NCI-H524 treated with DMSO at 0.1 percent for 48 hours (cell line): ENCODE results near the gene CCIN.

Source experiments
- DNase-seq: peaks from one replicate; lab custom pipeline; 2025; lab: John Stamatoyannopoulos, UW

Gene CCIN

DNA sequence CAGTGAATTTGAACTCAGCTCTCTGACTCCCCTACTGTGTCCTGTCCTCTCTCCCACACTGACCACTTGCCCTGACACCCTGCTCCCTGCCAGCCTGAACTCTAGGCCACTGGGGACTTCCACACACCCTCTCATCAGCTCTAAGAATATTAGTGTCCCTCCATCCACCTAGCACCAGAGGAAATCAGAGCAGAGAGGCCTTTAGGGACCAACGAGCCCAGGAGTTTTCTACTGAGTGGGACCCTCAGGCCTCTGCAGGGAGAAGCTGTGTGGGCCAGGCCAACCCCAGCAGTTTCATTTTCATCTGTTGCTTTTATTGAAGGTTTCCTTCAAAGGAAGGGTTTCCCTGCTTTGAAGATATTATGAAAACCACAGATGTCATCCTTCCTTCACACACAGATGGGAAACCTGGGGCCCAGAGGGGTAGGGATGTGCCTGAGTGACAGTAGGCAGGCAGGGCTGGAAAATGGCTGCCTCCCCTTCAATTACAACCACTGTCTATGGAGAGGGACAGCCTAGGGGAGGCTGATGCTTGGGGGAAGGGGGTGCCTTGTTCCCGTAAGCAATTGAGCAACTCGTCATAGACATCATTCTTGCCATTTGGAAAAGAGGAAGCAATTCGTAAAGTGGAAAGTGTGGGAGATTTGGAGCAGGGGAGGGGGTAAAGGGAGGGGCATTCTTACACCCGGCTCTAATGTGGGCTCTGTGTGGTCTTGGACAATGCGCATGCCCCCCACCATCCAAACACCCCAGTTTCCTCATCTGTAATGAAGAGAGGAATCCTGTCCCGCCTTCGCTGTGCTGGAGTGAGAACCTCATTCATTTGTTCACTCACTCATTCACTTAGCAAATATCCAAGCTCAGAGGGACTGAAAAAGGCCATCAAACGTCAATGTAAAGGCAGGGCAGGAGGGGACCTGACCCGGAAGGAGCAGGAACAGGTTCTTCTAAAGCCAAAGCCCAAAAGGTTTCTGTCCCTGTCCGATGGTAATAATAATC, 28.8 kb upstream of the CCIN start:
- no peak for DNase-seq

DNA sequence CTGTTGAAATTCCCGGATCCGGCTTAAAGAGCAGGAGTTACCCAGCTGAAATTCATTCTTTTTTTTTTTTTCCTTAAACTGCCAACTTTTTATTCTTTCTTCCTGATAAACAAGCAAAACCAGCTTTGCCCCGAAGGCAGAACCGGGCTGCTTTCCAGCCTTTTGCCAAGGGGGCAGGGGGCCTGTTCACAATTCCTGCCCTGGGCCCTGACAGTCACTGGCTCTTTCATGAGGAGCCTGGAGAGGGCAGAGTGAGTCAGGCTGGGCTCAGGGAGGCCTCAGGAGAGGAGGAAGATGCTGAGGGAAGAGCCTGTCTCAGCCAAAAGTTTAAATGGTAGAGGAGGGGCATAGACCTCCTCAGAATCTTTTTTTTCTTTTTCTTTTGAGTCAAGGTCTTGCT, 27.9 kb upstream of the CCIN start:
- DNase-seq: no peak

DNA sequence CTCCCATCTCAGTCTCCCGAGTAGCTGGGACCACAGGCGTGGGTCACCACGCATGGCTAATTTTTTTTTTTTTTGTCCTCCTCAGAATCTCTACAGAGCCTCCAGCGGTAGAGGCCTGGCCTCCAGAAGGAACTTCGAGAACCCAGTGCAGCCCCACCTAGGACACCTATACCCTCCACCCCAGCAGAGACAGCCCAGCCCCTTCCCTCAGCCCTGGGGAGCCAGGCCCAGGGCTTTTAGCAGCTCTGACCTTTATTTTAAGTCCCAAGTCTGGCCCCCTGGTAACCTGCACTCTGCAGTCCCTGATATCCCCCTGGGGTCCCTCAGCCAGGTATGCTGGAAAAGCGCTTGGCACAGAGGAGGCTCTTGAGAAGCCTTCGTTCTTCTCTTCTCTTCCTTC, 27.4 kb upstream of the CCIN start:
- no peak for DNase-seq

DNA sequence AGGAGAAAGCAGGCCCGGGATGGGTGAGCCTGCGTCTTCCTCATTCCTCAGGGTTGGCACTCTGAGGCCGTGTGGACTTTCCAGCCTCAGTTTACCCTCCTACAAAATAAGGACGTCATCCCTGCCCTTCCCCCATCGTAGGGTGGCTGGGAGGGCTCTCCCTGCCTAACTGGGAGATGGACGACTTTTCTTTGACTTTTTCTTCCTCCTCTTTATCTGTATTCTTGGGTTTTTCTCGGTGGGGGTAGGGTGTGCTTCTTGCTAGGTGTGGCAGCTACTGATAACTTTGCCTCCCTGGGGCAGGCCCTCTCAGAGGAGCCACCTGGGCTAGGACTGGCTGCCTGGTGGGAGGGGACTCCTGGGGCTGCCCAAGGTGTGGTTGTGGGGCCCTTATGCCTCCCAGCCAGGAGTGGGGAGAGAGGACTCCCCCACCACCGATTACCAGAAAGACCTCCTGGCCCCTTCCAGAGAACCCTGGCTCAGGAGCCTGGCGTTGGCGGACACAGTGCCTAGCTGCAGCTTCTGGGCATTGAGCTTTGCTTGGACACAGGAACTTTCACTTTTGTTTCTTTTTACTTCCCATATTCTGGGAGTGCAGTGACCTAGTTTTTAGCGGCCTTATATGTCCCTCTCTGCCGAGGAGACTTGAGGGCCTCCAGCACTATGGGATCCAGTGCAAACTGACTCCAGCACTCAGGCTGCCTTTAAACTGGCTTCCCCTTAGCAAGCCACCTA, 26.5 kb upstream of the CCIN start:
- no peak for DNase-seq

DNA sequence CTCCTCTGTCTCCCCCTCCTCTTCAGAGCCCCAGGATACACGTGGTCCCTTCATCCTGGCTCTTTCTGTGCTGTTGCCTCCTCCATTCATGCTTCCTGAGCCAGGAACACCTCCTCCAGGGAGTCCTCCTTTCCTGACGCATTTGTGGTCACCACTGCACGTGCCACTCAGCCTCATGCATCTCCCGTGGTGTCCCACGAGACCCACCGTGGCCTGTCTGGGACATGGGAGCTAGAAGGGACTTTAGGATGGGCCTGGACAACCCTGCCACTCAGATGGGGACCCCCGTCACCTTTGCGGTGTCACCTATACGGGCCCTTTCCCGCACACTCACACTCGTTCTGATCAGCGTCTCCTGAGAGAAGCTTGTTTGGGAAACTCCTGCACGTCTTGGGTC, 25.9 kb upstream of the CCIN start:
- no peak for DNase-seq

DNA sequence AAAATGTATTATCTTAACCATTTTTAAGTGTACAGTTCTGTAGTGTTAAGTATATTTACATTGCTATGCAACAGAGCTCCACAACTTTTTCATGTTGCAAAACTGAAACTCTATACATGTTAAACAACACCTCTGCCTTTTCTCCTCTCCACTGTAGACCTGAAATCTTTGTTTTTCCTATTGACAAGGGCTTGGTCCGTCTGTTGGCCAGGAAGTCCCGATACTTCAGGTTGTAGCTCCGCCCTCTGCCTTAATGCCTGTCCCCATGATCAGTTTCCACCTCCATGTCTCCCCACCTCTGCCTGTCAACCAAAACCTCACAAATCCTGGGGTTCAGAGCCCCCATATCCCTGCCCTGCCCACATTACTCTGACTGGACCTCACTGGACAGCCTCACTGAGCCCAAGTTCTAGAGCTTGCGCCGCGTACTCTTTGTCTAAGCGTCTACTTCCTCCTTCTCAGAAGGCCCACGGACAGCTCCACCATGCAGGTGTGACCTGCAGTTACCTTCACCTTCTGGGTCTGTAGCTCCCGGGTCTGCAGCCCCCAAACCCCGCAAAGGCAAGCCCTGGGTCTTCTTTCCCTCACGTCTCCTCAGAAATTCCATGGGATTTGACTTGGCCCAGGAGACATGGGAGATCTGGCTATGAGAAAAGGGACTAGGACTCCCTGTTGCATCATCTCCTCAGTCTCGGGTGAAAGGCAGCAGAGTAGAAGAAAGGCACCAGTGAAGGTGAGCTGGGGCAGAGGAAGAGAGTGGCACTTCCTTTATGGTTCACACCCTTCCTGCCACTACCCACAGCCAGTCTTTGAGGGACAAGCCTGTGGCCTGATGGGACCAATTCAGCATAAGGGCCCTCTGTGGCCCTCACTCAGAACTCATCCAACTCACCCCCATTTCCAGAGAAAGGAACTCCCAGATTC, 24.6 kb upstream of the CCIN start:
- DNase-seq: no peak

DNA sequence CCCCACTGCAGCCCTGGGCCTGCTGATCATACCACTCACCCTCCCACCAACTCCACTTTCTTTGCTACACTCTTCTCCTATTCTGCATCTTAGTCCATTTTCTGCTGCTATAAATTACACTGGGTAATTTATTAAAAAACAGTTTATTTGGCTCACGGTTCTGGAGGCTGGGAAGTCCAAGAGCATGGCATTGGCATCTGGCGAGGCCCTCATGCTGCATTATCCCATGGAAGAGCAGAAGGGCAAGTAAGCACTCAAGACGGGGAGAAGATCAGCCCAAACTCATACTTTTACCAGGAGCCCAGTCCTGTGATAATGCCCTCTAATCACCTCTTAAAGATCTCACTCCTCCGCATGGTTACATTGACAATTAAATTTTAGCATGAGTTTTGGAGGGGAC, 23.2 kb upstream of the CCIN start:
- no peak for DNase-seq

DNA sequence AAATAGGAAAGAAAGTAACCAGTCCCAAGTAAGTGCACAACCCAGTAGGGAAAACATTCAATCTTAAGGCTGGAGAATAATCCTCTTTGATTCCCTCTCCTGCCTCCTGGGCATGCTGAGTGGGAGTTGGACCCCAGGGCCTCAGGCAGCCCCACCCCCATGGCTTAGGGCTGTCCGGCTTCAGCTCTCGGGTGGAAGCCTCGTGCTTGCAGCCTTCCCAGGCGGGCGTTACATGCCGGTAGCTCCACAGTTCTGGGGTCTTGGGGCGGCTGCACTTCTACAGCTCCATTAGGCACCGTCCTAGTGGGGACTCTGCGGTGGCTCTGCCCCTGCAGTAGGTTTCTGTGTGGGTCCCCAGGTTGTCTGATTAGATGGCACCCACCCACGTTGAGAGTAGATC, 22.5 kb upstream of the CCIN start:
- DNase-seq: no peak

DNA sequence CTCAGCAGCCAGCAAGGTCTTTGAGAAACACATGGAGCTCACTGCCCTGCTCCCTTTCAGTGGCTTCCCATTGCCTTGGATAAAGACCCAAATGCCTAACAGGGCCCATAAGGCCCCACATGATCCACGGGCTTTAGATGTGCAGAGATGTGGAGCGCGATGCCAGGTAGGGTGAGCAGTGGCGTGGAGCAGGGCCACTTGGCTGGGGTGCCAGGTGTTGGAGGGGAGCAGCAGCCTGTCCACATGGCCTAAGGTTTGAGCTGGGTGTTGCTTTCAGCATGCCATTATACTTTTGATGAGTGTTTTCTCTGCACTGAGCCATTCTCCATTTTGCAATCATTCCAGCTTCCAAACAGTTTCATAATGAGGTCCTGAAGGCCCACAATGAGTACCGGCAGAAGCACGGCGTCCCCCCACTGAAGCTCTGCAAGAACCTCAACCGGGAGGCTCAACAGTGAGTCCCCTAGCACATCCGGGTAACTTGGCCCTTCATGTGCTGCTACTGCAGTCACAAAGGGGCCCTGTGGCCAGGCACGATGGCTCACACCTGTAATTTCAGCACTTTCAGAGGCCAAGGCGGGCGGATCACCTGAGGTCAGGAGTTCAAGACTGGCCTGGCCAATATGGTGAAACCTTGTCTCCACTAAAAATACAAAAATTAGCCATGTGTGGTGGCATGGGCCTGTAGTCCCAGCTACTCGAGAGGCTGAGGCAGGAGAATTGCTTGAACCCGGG, 21.6 kb upstream of the CCIN start:
- DNase-seq: no peak

DNA sequence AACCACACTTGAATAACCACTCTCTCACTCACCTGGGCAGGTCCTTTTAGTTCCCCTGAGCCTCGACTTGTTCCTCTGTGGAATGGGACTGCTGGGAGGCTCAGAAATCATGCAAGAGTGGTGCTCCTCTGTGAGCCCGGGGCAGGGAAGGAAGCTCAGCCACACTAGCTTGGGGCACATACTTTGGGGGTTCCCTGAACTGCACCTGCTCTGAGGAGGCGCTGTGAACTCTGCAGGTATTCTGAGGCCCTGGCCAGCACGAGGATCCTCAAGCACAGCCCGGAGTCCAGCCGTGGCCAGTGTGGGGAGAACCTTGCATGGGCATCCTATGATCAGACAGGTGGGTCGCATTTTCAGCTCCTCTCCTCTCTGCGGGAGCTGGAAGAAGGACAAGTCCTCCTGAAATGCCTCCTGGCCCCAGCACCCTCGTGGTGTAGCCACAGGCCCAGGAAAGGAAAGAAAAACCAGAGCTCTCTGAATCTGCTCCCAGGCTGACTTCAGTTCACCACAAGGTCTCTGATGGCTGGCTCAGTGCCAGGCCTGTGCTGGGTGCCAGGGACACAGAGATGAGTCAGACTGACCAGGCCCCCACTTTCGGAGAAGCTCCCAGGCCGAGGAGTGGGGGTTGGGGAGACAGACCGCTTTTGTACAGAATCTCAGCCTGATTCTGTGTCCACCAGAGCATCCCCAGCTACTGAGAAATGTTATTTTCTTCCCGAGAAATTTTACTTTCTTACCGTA, 20.7 kb upstream of the CCIN start:
- no peak for DNase-seq

DNA sequence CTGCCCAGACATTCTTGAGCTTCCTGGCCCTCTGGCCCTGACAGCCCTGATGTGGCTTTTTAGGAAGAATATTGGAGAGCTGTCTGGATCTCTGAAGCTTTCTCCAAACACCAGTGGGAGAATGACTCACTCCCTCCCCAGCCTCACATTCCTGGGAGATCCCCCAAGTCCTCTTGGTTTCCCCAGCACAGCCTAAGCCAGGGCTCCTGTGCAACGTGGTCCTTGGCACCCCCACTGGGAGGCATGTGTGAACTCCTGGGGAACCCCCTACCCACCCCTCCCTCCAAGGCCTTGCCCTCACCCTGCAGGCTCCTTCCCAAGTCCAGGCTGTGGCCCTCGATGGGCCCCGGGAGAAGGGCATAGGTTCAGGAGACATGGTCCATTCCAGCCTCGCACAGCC, 20.0 kb upstream of the CCIN start:
- no peak for DNase-seq

DNA sequence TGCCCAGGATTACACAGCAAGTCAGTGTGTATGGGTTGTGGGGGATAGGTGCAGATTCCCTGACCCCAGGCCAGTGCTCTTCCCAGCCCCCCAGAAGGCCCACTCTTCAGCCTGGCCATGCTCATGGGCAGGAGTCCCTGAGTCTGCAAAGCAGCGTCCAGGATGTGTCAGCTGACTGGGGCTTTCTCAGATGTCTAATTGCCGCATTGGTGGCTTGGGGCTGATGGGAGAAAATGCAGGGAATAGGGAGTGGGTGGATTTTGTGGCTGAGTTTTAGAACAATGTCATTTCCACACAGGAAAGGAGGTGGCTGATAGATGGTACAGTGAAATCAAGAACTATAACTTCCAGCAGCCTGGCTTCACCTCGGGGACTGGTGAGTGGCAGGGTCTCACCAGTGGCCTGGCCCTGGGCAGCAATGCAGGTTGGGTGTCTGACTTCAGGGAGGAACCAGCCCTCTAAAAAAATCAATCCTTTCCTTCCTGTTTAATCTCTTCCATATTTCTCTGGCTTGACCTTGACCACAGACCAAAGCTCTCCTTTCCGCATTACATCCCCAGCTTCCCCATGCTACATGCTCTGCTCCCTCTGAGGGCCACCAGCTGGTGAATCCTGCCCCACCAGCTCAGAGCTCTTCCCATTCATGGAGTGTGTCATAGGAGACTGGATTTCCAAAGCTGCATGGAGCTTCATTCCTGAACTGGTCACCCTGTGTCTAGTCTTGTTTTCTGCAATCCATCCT, 18.4 kb upstream of the CCIN start:
- no peak for DNase-seq

DNA sequence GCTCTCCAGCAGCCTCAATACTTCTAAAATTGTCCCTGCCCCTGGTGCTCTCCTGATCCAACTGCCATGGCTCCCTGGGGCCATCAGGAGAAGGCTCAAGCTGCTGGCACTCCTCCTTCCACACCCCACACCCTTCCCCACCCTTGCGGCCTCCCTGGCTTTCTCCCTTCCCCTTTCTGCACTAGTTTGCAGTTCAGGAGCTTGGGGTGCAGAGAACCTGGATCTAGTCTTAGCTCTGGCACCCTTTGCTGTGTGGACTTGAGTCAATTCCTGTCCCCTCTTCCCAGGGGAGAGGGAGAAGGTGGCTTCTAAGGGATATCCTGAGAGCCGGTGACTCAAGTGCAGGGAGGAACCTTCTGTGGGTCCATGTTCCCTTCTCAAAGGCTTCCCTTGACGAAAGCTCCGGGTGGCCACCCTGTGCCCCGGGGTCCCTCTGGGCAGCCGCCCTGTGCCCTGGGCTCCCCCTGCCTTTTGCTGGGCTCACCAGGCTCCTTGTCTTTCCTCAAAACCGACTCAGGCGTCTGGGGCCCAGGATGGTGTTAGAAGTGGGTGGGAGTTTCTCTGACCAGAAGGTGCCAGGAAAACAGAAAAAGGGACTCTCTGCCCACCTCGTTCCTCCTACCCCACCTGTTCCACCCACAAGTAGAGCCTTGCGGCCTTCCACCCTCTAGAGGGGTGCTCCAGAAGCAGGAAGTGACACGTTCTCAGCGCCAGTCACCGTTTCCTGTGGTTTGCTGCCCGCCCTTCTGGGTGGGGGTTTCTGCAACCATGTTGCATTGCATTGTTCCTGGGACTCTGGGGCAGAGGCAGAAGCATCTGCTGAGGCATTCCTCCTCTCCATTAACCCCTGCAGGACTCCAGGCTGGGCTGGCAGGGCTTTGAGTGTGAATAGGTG, 17.6 kb upstream of the CCIN start:
- no peak for DNase-seq

DNA sequence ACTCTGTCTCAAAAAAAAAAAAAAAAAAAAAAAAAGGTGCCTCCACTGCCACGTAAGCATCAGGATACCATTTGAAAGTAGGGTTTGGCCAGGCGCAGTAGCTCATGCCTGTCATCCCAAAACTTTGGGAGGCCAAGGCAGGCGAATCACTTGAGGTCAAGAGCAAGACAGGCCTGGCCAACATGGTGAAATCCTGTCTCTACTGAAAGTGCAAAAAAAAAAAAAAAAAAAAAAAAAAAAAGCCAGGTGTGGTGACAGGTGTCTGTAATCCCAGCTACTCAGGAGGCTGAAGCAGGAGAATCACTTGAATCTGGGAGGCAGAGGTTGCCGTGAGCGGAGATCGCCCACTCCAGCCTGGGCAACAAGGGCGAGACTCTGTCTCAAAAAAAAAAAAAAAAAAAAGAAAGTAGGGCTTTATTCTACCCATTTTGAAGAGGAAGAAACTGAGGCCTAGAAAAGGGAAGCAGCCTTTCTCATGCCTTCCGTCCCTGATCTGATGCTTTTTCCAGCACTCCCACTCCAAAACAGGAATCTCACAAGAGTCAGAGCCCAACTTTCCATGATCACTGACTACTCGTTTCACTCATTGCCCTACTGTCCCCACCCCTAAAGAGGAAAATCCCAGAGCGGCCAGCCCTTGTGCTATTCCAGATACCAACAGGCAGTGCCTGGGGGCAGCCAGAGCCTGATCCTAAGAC, 16.3 kb upstream of the CCIN start:
- DNase-seq: no peak

DNA sequence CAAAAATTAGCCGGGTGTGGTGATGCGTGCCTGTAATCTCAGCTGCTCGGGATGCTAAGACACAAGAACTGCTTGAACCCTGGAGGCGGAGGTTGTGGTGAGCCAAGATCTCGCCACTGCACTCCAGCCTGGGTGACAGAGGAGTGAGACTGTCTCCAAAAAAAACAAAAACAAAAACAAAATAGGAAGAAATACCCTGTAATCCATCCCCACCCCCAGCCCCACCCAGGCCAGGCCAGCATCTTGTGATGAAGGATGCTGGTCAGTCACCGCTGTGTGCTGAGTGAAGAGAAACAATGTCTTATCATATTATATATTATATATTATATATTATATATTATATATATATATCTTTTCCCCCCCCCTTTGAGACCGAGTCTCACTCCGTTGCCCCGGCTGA, 15.4 kb upstream of the CCIN start:
- no peak for DNase-seq

DNA sequence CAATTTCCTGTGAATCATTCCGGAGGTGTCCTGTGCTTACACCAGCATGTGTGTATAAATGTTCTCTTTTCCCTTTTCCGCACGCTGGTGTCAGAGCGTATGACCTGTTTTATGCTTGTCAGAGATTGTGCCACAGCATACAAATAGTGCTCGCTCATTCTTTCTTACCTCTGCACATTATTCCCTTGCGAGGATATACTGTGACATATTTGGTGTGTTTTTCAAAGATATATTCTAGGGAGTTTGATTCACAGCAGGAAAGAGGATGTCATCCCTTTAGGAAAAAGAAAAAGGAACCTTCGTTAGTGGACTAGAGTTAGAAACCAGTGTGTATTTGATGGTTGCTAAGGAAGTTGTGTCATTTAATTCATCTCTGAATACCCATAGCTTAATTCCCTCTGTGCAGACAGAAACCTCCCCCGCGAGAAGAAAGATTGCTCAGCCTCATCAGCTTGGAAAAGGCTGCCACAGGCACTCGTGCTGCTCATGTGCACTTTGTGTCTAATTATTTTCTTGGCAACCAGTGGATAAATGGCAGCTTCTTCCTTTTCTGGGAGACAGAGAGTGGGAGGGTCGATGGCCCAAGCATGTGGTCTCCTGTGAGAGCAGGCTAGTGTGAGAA, 14.7 kb upstream of the CCIN start:
- DNase-seq: no peak

DNA sequence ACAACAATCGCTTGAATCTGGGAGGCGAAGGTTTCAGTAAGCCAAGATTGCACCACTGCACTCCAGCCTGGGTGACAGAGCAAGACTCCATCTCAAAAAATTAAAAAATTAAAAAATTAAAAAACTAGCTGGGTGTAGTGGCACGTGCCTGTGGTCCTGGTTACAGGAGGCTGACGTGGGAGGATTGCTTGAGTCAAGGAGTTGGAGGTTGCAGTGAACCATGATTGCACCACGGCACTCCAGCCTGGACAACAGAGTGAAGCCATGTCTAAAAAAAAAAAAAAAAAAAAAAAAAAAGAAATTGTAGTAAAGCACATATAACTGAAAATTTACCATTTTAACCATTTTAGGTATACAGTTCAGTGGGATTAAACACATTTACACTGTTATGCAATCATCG, 13.1 kb upstream of the CCIN start:
- no peak for DNase-seq

DNA sequence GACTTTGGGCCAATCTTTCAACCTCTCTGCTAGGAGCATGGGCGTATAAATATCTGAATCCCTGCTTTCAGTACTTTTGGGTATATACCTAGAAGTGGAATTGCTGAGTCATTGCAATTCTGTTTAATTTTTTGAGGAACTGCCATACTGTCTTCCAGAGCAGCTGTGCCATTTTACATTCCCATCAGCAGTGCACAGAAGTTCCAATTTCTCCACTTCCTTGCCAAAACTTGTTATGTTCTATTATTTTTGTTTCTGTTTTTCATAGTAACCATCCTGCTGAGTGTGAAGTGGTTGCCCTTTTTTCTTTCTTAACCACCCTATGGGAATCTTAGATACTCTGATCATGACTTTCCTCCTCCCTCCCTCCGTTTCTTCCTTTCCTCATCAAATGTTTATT, 11.1 kb upstream of the CCIN start:
- no peak for DNase-seq
